ENCODE measurements around the gene NR5A2.

- TF ChIP-seq EZH2 (IDR thresholded peaks at IDR 0.05; ENCODE audit: low read depth), result no peak
- TF ChIP-seq, protein P1, sequence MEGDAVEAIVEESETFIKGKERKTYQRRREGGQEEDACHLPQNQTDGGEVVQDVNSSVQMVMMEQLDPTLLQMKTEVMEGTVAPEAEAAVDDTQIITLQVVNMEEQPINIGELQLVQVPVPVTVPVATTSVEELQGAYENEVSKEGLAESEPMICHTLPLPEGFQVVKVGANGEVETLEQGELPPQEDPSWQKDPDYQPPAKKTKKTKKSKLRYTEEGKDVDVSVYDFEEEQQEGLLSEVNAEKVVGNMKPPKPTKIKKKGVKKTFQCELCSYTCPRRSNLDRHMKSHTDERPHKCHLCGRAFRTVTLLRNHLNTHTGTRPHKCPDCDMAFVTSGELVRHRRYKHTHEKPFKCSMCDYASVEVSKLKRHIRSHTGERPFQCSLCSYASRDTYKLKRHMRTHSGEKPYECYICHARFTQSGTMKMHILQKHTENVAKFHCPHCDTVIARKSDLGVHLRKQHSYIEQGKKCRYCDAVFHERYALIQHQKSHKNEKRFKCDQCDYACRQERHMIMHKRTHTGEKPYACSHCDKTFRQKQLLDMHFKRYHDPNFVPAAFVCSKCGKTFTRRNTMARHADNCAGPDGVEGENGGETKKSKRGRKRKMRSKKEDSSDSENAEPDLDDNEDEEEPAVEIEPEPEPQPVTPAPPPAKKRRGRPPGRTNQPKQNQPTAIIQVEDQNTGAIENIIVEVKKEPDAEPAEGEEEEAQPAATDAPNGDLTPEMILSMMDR (conservative IDR thresholded peaks at IDR 0.05), result no peak
Measured at GRCh38 chr1:200143347-200143746, 115.8 kb downstream of the NR5A2 start.

All from PC-9 (cell line).